ENCODE measurements around the gene PIK3CD.

Gene PIK3CD

DNA sequence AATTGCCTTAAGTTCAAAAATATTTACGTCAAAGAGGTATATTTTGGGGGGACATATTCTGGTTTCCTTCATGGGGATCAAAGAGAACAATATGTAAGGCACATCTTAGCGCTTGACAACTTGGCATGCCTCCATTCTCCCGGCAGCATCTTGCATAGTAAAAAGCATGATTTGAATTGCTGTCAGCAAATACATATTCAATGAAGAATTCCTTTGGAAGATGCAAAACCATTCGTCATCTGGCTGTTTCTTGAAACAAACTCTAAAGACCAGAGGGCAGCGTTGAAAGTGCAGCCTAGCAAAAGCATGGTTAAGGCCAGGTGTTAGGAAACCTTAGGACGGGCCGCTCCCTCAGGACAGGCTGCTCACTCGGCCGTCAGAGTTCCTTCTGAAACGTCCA is 3.4 kb upstream of the PIK3CD start:
- Histone ChIP-seq H3K79me2 (ENCODE audit: insufficient read depth, low read length) (no peaks in the 10 kb centered on the region), H4K20me1 (ENCODE audit: insufficient read depth, low read length) (no peaks in the 10 kb centered on the region), H3K9me3 (ENCODE audit: low read length) (no peaks in the 10 kb centered on the region), H3K4me2 (ENCODE audit: low read length) (no peak overlapping the region), H3F3A (ENCODE audit: insufficient read depth, low read length) (no peaks in the 10 kb centered on the region), H3K27me3 (ENCODE audit: insufficient read depth, low read length) (no peaks in the 10 kb centered on the region), H3K9ac (ENCODE audit: low read length) (no peak overlapping the region), H3K4me1 (ENCODE audit: insufficient read depth, low read length, severe bottlenecking) (peaks cover 22% of the 10 kb centered on the region), H3K27ac (ENCODE audit: low read depth, low read length, poor library complexity, severe bottlenecking) (no peak overlapping the region), H2AFZ (ENCODE audit: low read length) (no peak overlapping the region), H3K36me3 (ENCODE audit: insufficient read depth, low read length) (no peaks in the 10 kb centered on the region), H3K9me2 (ENCODE audit: low read depth, low read length) (no peaks in the 10 kb centered on the region), H3K4me3 (ENCODE audit: low read depth, low read length, poor library complexity, severe bottlenecking) (no peak overlapping the region)
- TF ChIP-seq, protein P1, sequence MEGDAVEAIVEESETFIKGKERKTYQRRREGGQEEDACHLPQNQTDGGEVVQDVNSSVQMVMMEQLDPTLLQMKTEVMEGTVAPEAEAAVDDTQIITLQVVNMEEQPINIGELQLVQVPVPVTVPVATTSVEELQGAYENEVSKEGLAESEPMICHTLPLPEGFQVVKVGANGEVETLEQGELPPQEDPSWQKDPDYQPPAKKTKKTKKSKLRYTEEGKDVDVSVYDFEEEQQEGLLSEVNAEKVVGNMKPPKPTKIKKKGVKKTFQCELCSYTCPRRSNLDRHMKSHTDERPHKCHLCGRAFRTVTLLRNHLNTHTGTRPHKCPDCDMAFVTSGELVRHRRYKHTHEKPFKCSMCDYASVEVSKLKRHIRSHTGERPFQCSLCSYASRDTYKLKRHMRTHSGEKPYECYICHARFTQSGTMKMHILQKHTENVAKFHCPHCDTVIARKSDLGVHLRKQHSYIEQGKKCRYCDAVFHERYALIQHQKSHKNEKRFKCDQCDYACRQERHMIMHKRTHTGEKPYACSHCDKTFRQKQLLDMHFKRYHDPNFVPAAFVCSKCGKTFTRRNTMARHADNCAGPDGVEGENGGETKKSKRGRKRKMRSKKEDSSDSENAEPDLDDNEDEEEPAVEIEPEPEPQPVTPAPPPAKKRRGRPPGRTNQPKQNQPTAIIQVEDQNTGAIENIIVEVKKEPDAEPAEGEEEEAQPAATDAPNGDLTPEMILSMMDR (IDR thresholded peaks at IDR 0.05; ENCODE audit: low read length): no peak

DNA sequence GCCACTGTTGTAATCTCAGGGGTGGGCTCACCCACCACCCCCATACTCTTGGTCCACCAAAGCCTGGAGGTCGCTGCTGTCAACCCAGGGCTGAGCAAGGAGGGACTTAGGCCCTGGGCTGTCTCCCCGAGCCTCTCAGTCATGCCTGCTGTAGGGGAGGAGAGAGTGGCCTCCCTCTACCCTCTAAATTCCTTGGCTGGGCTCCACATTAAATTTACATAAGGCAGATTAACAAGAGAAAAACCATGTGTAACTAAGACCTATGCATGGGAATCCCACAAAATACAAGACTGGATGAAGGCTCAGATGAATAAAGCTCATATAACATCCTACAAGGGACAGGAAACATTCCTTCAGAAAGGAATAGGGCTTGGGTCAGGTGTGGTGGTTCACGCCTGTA is 1.8 kb upstream of the PIK3CD start:
- no peak overlapping the region for H2AFZ ChIP-seq (ENCODE audit: low read length)
- H3K9ac ChIP-seq (ENCODE audit: low read length): no peak overlapping the region
- peaks cover 6% of the 10 kb centered on the region; the same call in 1 of the 2 replicates for H3F3A ChIP-seq (ENCODE audit: insufficient read depth, low read length)
- no peak overlapping the region for H3K4me2 ChIP-seq (ENCODE audit: low read length)
- no peaks in the 10 kb centered on the region for H3K36me3 ChIP-seq (ENCODE audit: insufficient read depth, low read length)
- peaks cover 35% of the 10 kb centered on the region for H3K4me1 ChIP-seq (ENCODE audit: insufficient read depth, low read length, severe bottlenecking)
- no peaks in the 10 kb centered on the region for H3K27me3 ChIP-seq (ENCODE audit: insufficient read depth, low read length)
- H4K20me1 ChIP-seq (ENCODE audit: insufficient read depth, low read length): no peaks in the 10 kb centered on the region
- no peaks in the 10 kb centered on the region for H3K9me2 ChIP-seq (ENCODE audit: low read depth, low read length)
- H3K79me2 ChIP-seq (ENCODE audit: insufficient read depth, low read length): no peaks in the 10 kb centered on the region
- H3K9me3 ChIP-seq (ENCODE audit: low read length): no peaks in the 10 kb centered on the region
- no peak overlapping the region for H3K4me3 ChIP-seq (ENCODE audit: low read depth, low read length, poor library complexity, severe bottlenecking)
- H3K27ac ChIP-seq (ENCODE audit: low read depth, low read length, poor library complexity, severe bottlenecking): no peak overlapping the region
- TF ChIP-seq, protein P1 (IDR thresholded peaks at IDR 0.05; ENCODE audit: low read length): no peak
- no peak for TF ChIP-seq EZH2 (IDR thresholded peaks at IDR 0.05; ENCODE audit: borderline replicate concordance, low read length)

DNA sequence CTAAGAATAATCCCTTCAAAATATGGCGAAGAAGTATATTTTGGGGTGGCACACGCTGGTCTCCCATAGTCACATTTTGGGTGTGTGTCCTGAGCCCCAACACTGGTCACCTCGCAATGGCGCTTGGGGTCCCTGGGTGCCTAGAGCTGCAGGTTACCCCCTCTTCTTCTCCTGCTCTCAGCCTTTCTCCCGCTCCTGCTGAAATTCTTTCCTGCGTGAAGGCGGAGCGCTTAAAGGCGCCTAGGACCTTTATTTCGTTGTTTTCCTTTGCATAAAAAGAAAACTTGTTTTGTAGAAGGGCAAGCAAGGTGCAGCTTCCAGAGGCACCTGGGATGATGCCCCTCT is 339 bp upstream of the PIK3CD start:
- Histone ChIP-seq H3K9me3 (ENCODE audit: low read length) (no peaks in the 10 kb centered on the region), H3K27me3 (ENCODE audit: insufficient read depth, low read length) (no peaks in the 10 kb centered on the region), H2AFZ (ENCODE audit: low read length) (no peak overlapping the region), H3K27ac (ENCODE audit: low read depth, low read length, poor library complexity, severe bottlenecking) (peak overlapping the region; percentile 97), H3K4me3 (ENCODE audit: low read depth, low read length, poor library complexity, severe bottlenecking) (peak overlapping the region; percentile 78), H3K4me1 (ENCODE audit: insufficient read depth, low read length, severe bottlenecking) (peaks cover 45% of the 10 kb centered on the region), H3K36me3 (ENCODE audit: insufficient read depth, low read length) (no peaks in the 10 kb centered on the region), H3F3A (ENCODE audit: insufficient read depth, low read length) (peaks cover 6% of the 10 kb centered on the region; the same call in 1 of the 2 replicates), H4K20me1 (ENCODE audit: insufficient read depth, low read length) (no peaks in the 10 kb centered on the region), H3K79me2 (ENCODE audit: insufficient read depth, low read length) (peaks cover 5% of the 10 kb centered on the region), H3K4me2 (ENCODE audit: low read length) (peak overlapping the region; percentile 69), H3K9me2 (ENCODE audit: low read depth, low read length) (no peaks in the 10 kb centered on the region), H3K9ac (ENCODE audit: low read length) (peak overlapping the region; percentile 88)
- no peak for TF ChIP-seq EZH2 (IDR thresholded peaks at IDR 0.05; ENCODE audit: borderline replicate concordance, low read length)
- TF ChIP-seq, protein P1 (IDR thresholded peaks at IDR 0.05; ENCODE audit: low read length): no peak

Data from OCI-LY1 (cell line).